Smooth muscle cell (in vitro differentiated cells): Measurements from ENCODE around the gene MMGT1. TPM values are rescaled to one million over a fixed set of nuclear protein-coding genes. Genes with fewer than 3 reads are reported as not detected.

Experiments
- DNase-seq: peaks from one replicate; lab custom pipeline; 2025; ENCODE audit not compliant: unreplicated experiment; lab: John Stamatoyannopoulos, UW
- H2AFZ ChIP-seq: fragments of 200-600 bp; sonication (generic); 2 replicates; pipeline ENCODE4 v1.6.0; 2016; ENCODE audit warnings: antibody characterized with exemption, low read depth, mild to moderate bottlenecking
- H3F3A ChIP-seq: fragments of 200-600 bp; sonication (generic); 2 replicates; pipeline ENCODE4 v1.6.0; 2017; ENCODE audit warnings: antibody characterized with exemption, low read depth
- H3K27ac ChIP-seq: fragments of 200-600 bp; sonication (generic); 2 replicates; pipeline ENCODE4 v1.5.1; 2016; ENCODE audit warnings: low read depth, mild to moderate bottlenecking
- H3K27me3 ChIP-seq: fragments of 200-600 bp; sonication (generic); 2 replicates; pipeline ENCODE4 v1.6.1; 2016; ENCODE audit warnings: low read depth, mild to moderate bottlenecking
- H3K36me3 ChIP-seq: fragments of 200-600 bp; sonication (generic); 2 replicates; pipeline ENCODE4 v1.5.1; 2016; ENCODE audit warnings: low read depth
- H3K4me1 ChIP-seq: fragments of 200-600 bp; sonication (generic); 2 replicates; pipeline ENCODE4 v1.5.1; 2016; ENCODE audit warnings: low read depth
- H3K4me2 ChIP-seq: fragments of 200-600 bp; sonication (generic); 2 replicates; pipeline ENCODE4 v1.6.0; 2016; ENCODE audit warnings: mild to moderate bottlenecking
- H3K4me3 ChIP-seq: fragments of 200-600 bp; sonication (generic); 2 replicates; pipeline ENCODE4 v1.5.1; 2016; ENCODE audit warnings: mild to moderate bottlenecking
- H3K79me2 ChIP-seq: fragments of 200-600 bp; sonication (generic); 2 replicates; pipeline ENCODE4 v1.6.0; 2016; ENCODE audit warnings: low read depth, mild to moderate bottlenecking
- H3K9ac ChIP-seq: fragments of 200-600 bp; sonication (generic); 2 replicates; pipeline ENCODE4 v1.6.0; 2016; ENCODE audit warnings: low read depth
- H3K9me3 ChIP-seq: fragments of 200-600 bp; sonication (generic); replicated peaks from 2 replicates; pipeline ENCODE4 v1.5.1; 2016; ENCODE audit warnings: low read depth
- H4K20me1 ChIP-seq: fragments of 200-600 bp; sonication (generic); 2 replicates; pipeline ENCODE4 v1.6.0; 2016; ENCODE audit warnings: low read depth
- CTCF ChIP-seq: fragments of 200-600 bp; sonication (generic); IDR thresholded peaks from 2 replicates; pipeline ENCODE4 v1.5.1; 2017; ENCODE audit warnings: borderline replicate concordance, mild to moderate bottlenecking, antibody characterized with exemption; ENCODE audit not compliant: insufficient read depth, poor library complexity, severe bottlenecking
- WGBS: methylation state at CpG from one replicate; pipeline ENCODE4 v1.1.7; 2016; ENCODE audit warnings: low lambda C conversion rate; 5-methylcytosine and 5-hydroxymethylcytosine counted together
- polyA plus RNA-seq: library from polyadenylated mRNA; unstranded; fragments of >200 nt; fragmentation: Nextera tagmentation; extraction: Ambion mirVana; gene quantifications from 2 replicates; pipeline ENCODE4 v1.2.1, GENCODE V29; 2016
- total RNA-seq: library from RNA; depleted of rRNA; stranded (reverse); fragments of >200 nt; gene quantifications from 2 replicates; pipeline ENCODE4 v1.2.3, GENCODE V29; 2014

MMGT1 gene
- total RNA-seq, result 27.1 and 35.8 TPM in 2 replicates
- polyA plus RNA-seq, result 12.5 and 13.6 TPM in 2 replicates

GRCh38 chrX:135973548-135974278, at the start of gene MMGT1:
MMGT1 (minus strand) TSS chrX:135973988; CDS start chrX:135973675, 313 bp downstream.
- Histone ChIP-seq H4K20me1 (no peaks in the 10 kb centered on the region), H3F3A (no peaks in the 10 kb centered on the region), H2AFZ (peak within 1 kb of the TSS; percentile 87), H3K4me2 (peak within 1 kb of the TSS; percentile 85), H3K36me3 (no peaks in the 10 kb centered on the region), H3K4me1 (no peaks in the 10 kb centered on the region), H3K9me3 (no peaks in the 10 kb centered on the region), H3K4me3 (peak within 1 kb of the TSS; percentile 90), H3K9ac (peak within 1 kb of the TSS; percentile 91), H3K27ac (peak within 1 kb of the TSS; percentile 94), H3K27me3 (no peaks in the 10 kb centered on the region), H3K79me2 (peaks cover 28% of the 10 kb centered on the region)
- DNase-seq, result peak; percentile 71
- WGBS, result 37% methylated on average over 41 of the region's 65 CpGs
- no peak for TF ChIP-seq CTCF

DNA sequence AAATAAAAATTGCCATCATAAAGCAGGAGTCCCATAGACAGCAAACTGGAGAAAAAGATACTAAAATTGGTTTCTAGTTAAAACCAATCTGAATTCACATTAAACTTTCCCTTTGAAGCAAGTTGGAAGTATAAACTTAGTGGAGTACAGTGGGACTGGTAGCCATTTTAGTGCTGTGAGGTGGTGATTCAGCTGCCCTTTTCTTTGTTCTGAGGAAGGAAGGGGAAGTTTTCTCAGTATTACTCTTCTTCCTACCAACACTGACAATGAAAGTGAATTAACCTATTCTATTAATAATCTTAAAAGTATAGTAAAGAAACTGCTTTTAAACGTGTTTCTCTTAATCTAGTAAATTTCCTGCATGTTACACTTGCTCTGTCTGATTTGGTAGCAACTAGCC, 48.1 kb upstream of the MMGT1 start:
- H3K27ac ChIP-seq, result no peak overlapping the region
- no peak overlapping the region for H2AFZ ChIP-seq
- no peak for TF ChIP-seq CTCF
- 63% methylated on average over 1 of the region's 1 CpG for WGBS
- H4K20me1 ChIP-seq, result no peaks in the 10 kb centered on the region
- H3K9ac ChIP-seq, result no peak overlapping the region
- H3K36me3 ChIP-seq, result no peaks in the 10 kb centered on the region
- no peaks in the 10 kb centered on the region for H3K79me2 ChIP-seq
- no peaks in the 10 kb centered on the region for H3K27me3 ChIP-seq
- H3K4me1 ChIP-seq, result no peaks in the 10 kb centered on the region
- DNase-seq, result no peak
- no peaks in the 10 kb centered on the region for H3F3A ChIP-seq
- H3K9me3 ChIP-seq, result no peaks in the 10 kb centered on the region
- no peak overlapping the region for H3K4me2 ChIP-seq
- H3K4me3 ChIP-seq, result no peak overlapping the region

GRCh38 chrX:136021160-136021559, 47.4 kb upstream of the MMGT1 start:
- no peaks in the 10 kb centered on the region for H3K79me2 ChIP-seq
- H3K4me2 ChIP-seq, result no peak overlapping the region
- no peak overlapping the region for H3K9ac ChIP-seq
- no peak overlapping the region for H3K4me3 ChIP-seq
- no peaks in the 10 kb centered on the region for H3F3A ChIP-seq
- no peak overlapping the region for H3K27ac ChIP-seq
- H3K27me3 ChIP-seq, result no peaks in the 10 kb centered on the region
- no peak overlapping the region for H2AFZ ChIP-seq
- no peaks in the 10 kb centered on the region for H3K36me3 ChIP-seq
- WGBS, result 95% methylated on average over 1 of the region's 1 CpG
- no peak for DNase-seq
- no peaks in the 10 kb centered on the region for H3K4me1 ChIP-seq
- TF ChIP-seq CTCF, result no peak
- no peaks in the 10 kb centered on the region for H3K9me3 ChIP-seq
- H4K20me1 ChIP-seq, result no peaks in the 10 kb centered on the region

GRCh38 chrX:136019226-136019625, 45.4 kb upstream of the MMGT1 start:
- Histone ChIP-seq H3K9ac (no peak overlapping the region), H3K27me3 (no peaks in the 10 kb centered on the region)
- WGBS, result 77% methylated on average over 5 of the region's 5 CpGs

More at GRCh38 chrX:136019226-136019625, 45.4 kb upstream of the MMGT1 start:
- H3K79me2 ChIP-seq, result no peaks in the 10 kb centered on the region
- no peak overlapping the region for H3K4me3 ChIP-seq
- H2AFZ ChIP-seq, result no peak overlapping the region
- H4K20me1 ChIP-seq, result no peaks in the 10 kb centered on the region
- H3K4me2 ChIP-seq, result no peak overlapping the region
- no peak for TF ChIP-seq CTCF
- no peaks in the 10 kb centered on the region for H3K4me1 ChIP-seq
- no peak overlapping the region for H3K27ac ChIP-seq
- no peaks in the 10 kb centered on the region for H3F3A ChIP-seq
- H3K9me3 ChIP-seq, result no peaks in the 10 kb centered on the region
- DNase-seq, result no peak
- no peaks in the 10 kb centered on the region for H3K36me3 ChIP-seq
